Gastroesophageal sphincter (tissue), 4 donors: ENCODE data around the gene SORCS1. TPM values are rescaled to one million over a fixed set of nuclear protein-coding genes. Genes with fewer than 3 reads are reported as not detected.
A peak's percentile ranks its signal among the peaks of the same experiment; 100 is the strongest.

Experiments used
- ATAC-seq: fragments of 150-250 bp; one replicate; pipeline ENCODE4 v1.9.1; 2016; ENCODE audit warnings: mild to moderate bottlenecking, moderate library complexity
- H3K27ac ChIP-seq, 4 donors: fragments of 200-600 bp; sonication (generic) in 3 of 4; 1 replicate in 3 of 4; 2 replicates in 1 of 4; pipeline ENCODE4 v1.5.1; 2016 to 2019
- H3K27me3 ChIP-seq: fragments of 200-600 bp; sonication (generic); one replicate; pipeline ENCODE4 v1.5.1; 2019
- H3K36me3 ChIP-seq, 2 donors: fragments of 200-600 bp; sonication (generic); one replicate each; pipeline ENCODE4 v1.5.1; 2019; ENCODE audit warnings: control low read depth in 1 of 2
- H3K4me1 ChIP-seq, 3 donors: fragments of 200-600 bp; sonication (generic); 1 replicate in 2 of 3; 2 replicates in 1 of 3; pipeline ENCODE4 v1.5.1; 2016 to 2019; ENCODE audit warnings: control low read depth in 2 of 3
- H3K4me3 ChIP-seq, 2 donors: fragments of 200-600 bp; sonication (generic); one replicate each; pipeline ENCODE4 v1.5.1; 2019; ENCODE audit warnings: mild to moderate bottlenecking in 1 of 2, moderate library complexity in 1 of 2
- H3K9me3 ChIP-seq, 3 donors: fragments of 200-600 bp; sonication (generic); one replicate each; pipeline ENCODE4 v1.5.1; 2017 to 2019; ENCODE audit warnings: control low read depth in 2 of 3
- EP300 ChIP-seq: sonication (generic); formaldehyde crosslinking; IDR thresholded peaks from one replicate; pipeline ENCODE4 v1.6.1; 2017; ENCODE audit warnings: antibody characterized with exemption, mild to moderate bottlenecking
- POLR2A ChIP-seq, 2 donors: fragments of 450-650 bp; IDR thresholded peaks; one replicate each; pipeline ENCODE4 v1.6.1; 2017; ENCODE audit warnings: antibody characterized with exemption in 2 of 2, mild to moderate bottlenecking in 2 of 2, moderate library complexity in 1 of 2
- POLR2AphosphoS5 ChIP-seq: sonication (generic); formaldehyde crosslinking; IDR thresholded peaks from one replicate; pipeline ENCODE4 v1.6.1; 2017; ENCODE audit warnings: antibody characterized with exemption
- WGBS, 2 donors: methylation state at CpG; one replicate each; pipeline ENCODE4 v1.1.5; 2018; ENCODE audit warnings: low coverage in 1 of 2; 5-methylcytosine and 5-hydroxymethylcytosine counted together
- total RNA-seq, 4 donors: library from RNA; depleted of rRNA; stranded (reverse); fragments of >200 nt; gene quantifications; one replicate each; pipeline ENCODE4 v1.1.0, GENCODE V29; 2016
- TF ChIP-seq, protein P1 (sequence below), 4 experiments: fragments of 200-600 bp in 2 of 4; fragments of 450-650 bp in 2 of 4; sonication (generic) in 1 of 4; IDR thresholded peaks; one replicate each; pipeline ENCODE4 v1.5.1; 2017 to 2019; ENCODE audit warnings: antibody characterized with exemption in 4 of 4, mild to moderate bottlenecking in 2 of 4, moderate library complexity in 2 of 4

Gene SORCS1
- total RNA-seq, 4 donors from 2014 or later: 8.5 to 18.6 (median 10.0) TPM

DNA sequence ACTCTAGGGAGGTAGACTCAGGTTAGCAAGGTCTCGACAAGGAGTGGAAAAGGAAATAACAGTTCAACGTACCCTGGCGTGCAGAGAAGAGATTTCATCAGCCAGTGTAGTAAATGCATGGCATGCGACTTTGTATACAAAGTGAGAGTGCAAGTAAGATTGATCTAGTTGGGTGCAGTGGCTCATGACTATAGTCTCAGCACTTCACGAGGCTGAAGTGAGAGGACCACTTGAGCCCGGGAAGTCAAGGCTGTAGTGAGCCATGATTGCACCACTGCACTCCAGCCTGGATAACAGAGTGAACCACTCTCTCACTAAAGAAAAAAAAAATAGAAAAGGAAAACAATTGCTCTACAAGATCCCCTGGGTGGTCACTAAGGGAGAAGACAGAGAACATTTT, 528.6 kb downstream of the SORCS1 start:
- 79 to 82% methylated on average over 6 of the region's 6 CpGs for WGBS, 2 donors
- no peaks in the 10 kb centered on the region for H3K36me3 ChIP-seq
- no peaks in the 10 kb centered on the region for H3K9me3 ChIP-seq
- TF ChIP-seq POLR2A (IDR thresholded peaks at IDR 0.05) (no peak), EP300 (no peak), POLR2AphosphoS5 (no peak)
- TF ChIP-seq, protein P1, sequence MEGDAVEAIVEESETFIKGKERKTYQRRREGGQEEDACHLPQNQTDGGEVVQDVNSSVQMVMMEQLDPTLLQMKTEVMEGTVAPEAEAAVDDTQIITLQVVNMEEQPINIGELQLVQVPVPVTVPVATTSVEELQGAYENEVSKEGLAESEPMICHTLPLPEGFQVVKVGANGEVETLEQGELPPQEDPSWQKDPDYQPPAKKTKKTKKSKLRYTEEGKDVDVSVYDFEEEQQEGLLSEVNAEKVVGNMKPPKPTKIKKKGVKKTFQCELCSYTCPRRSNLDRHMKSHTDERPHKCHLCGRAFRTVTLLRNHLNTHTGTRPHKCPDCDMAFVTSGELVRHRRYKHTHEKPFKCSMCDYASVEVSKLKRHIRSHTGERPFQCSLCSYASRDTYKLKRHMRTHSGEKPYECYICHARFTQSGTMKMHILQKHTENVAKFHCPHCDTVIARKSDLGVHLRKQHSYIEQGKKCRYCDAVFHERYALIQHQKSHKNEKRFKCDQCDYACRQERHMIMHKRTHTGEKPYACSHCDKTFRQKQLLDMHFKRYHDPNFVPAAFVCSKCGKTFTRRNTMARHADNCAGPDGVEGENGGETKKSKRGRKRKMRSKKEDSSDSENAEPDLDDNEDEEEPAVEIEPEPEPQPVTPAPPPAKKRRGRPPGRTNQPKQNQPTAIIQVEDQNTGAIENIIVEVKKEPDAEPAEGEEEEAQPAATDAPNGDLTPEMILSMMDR (IDR thresholded peaks at IDR 0.05): no peak
- H3K27ac ChIP-seq: no peak overlapping the region
- ATAC-seq: no peak
- no peak overlapping the region for H3K4me3 ChIP-seq
- no peaks in the 10 kb centered on the region for H3K4me1 ChIP-seq
- H3K27me3 ChIP-seq: no peaks in the 10 kb centered on the region

DNA sequence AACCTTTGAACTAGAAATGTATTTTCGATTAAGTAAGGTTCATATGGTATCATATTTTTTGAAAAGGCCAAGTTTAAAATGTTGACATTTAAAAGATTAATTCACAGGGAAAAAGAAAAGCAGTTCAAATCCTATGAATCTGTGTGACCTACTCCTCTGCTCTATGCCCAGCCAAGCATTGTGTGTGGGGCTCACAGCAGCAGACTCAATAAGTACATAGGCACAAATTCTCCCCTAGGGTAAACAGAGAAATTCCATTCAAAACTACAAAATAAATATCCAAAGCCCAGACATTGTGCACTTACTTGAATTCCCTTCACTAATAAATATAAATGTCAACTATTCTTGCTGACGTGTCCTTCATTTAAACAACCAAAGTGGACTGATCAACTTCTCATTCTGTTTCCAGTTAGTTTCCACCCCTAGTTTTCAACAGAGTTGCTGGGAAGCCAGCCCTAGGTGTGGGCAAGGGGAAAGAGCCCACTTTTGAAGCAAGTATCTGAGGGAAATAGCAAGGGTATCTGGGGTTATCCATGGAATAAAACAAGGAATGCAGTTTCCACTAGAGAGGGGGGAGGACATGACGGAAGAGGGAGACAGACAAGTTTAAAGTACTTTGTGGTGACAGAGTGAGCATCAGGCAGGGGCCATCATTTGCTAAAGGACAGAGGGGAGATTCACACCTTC, 533.3 kb downstream of the SORCS1 start:
- no peaks in the 10 kb centered on the region for H3K36me3 ChIP-seq
- TF ChIP-seq POLR2A (IDR thresholded peaks at IDR 0.05) (no peak), POLR2AphosphoS5 (no peak), EP300 (no peak)
- TF ChIP-seq, protein P1 (IDR thresholded peaks at IDR 0.05): no peak
- peaks cover 4% of the 10 kb centered on the region for H3K27me3 ChIP-seq
- no peak overlapping the region for H3K27ac ChIP-seq
- WGBS, 2 donors: 71 to 74% methylated on average over 3 of the region's 3 CpGs
- no peaks in the 10 kb centered on the region for H3K9me3 ChIP-seq
- ATAC-seq: no peak
- H3K4me1 ChIP-seq: no peaks in the 10 kb centered on the region
- H3K4me3 ChIP-seq: no peak overlapping the region

DNA sequence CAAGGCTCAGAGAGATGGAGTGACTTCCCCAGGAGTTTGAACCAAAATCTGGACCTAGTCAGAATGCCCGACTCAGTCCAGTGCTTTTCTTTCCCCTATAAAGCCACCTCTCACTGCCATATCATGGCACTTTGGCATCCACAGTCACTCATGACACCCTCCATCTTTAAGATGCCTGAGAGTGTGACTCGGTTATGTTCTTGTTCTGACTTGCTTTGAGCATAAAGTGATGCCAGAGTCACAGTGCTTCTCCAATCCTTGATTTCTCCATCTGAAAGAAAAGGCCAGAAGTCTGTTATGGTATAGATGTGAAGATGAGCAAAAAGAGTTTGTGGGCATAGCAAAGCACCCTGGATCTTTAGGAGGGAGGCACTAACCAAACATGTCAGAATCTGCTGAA, 538.1 kb downstream of the SORCS1 start:
- 85 to 100% methylated on average over 2 of the region's 2 CpGs for WGBS, 2 donors
- Histone ChIP-seq H3K4me1 (no peaks in the 10 kb centered on the region), H3K4me3 (no peak overlapping the region), H3K9me3 (no peaks in the 10 kb centered on the region), H3K36me3 (no peaks in the 10 kb centered on the region), H3K27me3 (peaks cover 4% of the 10 kb centered on the region), H3K27ac (no peak overlapping the region)
- TF ChIP-seq, protein P1 (IDR thresholded peaks at IDR 0.05): no peak
- no peak for TF ChIP-seq EP300
- no peak for TF ChIP-seq POLR2A (IDR thresholded peaks at IDR 0.05)
- no peak for TF ChIP-seq POLR2AphosphoS5
- no peak for ATAC-seq

DNA sequence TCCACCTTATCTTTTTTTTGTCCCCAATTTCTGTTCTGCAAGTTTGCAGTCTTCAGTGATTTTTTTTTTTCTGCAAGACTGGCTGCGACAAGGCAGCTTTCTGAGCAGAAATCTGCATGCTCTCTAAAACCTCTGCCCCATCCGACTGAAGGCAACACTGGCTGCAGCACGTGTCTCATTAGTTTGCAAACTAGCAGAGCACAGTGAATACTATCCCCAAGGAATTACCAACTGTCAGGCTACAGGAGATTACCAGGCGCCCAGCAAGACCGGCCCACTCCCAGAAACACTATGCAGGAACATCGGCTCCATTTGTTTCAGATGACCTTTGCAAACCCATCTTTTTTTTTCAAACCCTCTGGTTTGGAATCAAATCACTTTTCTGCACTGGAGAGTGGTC, 538.8 kb downstream of the SORCS1 start:
- Histone ChIP-seq H3K27ac (no peak overlapping the region), H3K36me3 (no peaks in the 10 kb centered on the region), H3K4me3 (no peak overlapping the region), H3K9me3 (no peaks in the 10 kb centered on the region), H3K4me1 (no peaks in the 10 kb centered on the region), H3K27me3 (peaks cover 4% of the 10 kb centered on the region)
- TF ChIP-seq, protein P1 (IDR thresholded peaks at IDR 0.05): no peak
- TF ChIP-seq EP300 (no peak), POLR2AphosphoS5 (no peak), POLR2A (IDR thresholded peaks at IDR 0.05) (no peak)
- 69 to 74% methylated on average over 3 to 5 of the region's 6 CpGs for WGBS, 2 donors
- no peak for ATAC-seq

DNA sequence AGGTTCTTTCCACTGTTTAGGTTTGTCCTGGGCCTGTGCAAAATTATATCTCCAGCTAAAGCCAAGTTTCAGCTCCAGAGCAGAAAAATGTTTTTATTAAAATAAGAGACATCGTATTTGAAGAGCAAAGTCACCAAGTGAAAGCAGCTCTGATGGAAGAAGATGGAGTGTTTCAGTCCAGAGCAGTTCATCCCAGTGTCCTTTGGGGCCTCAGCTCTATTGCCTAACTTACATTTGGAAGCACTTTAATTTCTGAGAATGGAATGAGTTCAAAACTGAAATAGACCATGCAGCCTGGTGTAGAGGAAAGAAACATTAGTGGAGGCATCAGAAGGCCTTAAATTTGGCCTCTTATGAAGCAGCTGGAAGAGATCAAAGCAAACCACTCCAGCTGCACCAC, 545.2 kb downstream of the SORCS1 start:
- TF ChIP-seq, protein P1 (IDR thresholded peaks at IDR 0.05): no peak
- TF ChIP-seq EP300: no peak
- no peak for TF ChIP-seq POLR2A (IDR thresholded peaks at IDR 0.05)
- no peak for TF ChIP-seq POLR2AphosphoS5
- 21 to 58% methylated on average over 1 of the region's 1 CpG for WGBS, 2 donors
- Histone ChIP-seq H3K27ac (peak overlapping the region in 1 of 4 donors; percentile 22), H3K4me3 (no peak overlapping the region), H3K36me3 (no peaks in the 10 kb centered on the region), H3K27me3 (no peaks in the 10 kb centered on the region), H3K4me1 (peaks cover 0 to 11% (median 0%) of the 10 kb centered on the region in 3 donors), H3K9me3 (no peaks in the 10 kb centered on the region)
- peak; percentile 28 for ATAC-seq
